Neural progenitor cell (in vitro differentiated cells): ENCODE data around the gene CTCF.

Source experiments
- CTCF ChIP-seq: fragments of 200-600 bp; sonication (generic); IDR thresholded peaks from 2 replicates; pipeline ENCODE4 v1.5.1; 2017; ENCODE audit warnings: antibody characterized with exemption, mild to moderate bottlenecking
- EZH2 ChIP-seq: fragments of 200-600 bp; sonication (generic); IDR thresholded peaks from 2 replicates; pipeline ENCODE4 v1.6.1; 2017; ENCODE audit warnings: antibody characterized with exemption, mild to moderate bottlenecking, moderate library complexity

GRCh38 chr16:67676516-67676915, 114.2 kb downstream of the CTCF start:
- TF ChIP-seq CTCF (no peak), EZH2 (no peak)
